NCI-H2227 (cell line): ENCODE results near the gene RALY.

Experiments used
- DNase-seq: peaks from one replicate; lab custom pipeline; 2025; ENCODE audit not compliant: unreplicated experiment; lab: John Stamatoyannopoulos, UW

The RALY gene

DNA sequence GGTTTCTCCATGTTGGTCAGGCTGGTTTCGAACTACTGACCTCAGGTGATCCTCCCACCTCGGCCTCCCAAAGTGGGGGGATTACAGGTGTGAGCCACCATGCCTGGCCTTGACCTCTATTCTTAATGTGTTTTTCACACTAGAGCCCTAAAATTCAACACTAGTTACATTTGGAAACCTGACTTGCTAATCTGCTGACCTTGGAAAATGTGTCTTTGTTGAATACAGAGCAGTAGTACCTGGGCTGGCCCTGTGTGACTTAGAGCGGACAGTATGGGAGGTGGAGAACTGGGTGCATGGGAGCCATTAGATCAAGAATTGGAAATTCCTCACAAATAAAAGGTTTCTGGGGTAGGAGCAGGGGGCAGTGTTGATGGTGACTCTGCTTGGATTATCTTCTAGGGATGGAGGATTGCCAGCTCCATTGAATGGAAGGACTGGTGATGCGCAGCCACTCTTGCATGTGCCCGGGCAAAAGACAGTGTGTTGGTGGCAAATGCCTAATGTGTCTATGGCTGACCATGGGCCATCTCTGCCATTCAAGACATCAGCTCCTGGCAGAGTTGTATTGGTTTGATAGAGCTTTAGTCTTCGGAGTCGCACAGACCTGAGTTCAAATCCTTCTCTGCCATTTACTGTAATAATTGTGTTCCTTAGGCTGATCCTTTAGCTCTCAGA lies 53.4 kb downstream of the RALY start:
- DNase-seq, result no peak

DNA sequence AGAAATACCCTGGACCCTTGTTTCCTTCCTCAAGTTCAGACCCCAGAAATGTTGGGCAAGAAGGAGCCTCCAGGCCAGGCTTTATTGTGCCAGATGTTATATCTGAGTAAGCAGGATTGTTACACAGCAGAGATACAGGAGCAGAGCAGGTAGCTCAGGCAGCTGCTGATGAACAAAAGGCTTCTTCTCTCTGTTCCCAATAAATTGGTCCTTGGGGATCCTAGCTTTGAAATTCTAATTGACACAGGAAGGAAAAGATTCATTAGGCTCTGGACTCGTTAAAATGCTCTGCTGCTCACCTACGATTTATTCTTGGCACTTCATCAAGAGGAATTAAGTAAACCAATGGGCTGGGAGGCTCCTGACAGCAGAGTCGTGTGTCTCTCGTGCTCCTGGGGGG lies 54.2 kb downstream of the RALY start:
- DNase-seq, result no peak

DNA sequence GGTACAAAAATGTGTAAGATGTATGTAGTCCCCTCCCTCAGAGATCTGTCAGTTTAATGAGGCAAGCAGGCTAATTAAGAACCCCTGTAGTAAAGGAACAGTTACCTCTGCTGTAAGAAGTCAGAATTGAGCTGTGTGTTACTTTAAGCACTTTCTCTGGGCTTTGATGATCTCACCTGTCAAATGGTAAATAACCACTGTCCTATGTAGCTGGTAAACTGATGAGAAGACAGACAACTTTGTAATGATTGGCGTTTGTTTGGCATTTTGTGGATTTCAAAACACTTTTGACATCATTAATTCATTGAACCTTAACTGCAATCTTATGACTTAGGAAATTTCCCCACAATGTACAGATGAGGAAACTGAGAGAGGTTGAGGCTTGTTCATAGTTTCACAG lies 55.7 kb downstream of the RALY start:
- DNase-seq, result no peak

DNA sequence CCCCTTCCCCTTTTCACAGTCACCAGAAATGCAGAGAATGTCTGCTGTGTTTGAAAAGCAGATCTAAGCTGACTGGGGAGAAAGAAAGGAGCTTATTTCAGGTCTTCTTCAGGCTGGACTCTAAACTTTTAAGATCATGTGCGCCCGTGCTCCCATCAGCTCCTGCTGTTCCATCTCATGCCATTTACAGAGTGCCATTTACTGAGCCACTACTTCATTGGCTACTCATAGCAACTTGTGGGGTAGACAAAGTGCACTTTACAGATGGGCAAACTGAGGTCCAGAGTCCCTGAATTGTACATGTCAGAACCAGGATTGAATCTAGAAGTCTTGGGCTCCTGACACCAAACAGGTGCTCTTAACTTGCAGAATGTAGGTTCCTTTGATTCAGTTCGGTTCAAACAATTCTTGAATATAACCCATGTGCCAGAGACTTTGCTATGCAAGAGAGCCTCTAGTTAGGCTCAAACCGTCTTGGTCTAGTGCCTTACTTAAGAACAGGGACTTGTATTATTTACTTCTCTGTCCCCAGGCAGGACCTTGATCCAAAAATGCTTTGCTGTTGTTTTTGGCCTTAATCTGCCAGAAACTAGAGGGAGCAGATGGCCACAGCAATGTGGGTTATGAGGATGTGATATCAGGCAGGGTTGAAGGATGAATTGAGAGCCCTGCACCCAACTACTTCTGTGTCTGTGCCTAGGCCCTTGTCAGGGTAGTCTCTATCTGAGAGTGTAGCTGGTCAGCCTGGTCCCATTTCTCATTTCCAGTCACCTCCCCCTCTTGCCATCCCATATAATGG lies 56.4 kb downstream of the RALY start:
- no peak for DNase-seq

GRCh38 chr20:34052414-34052813 lies 58.7 kb downstream of the RALY start:
- peak; percentile 74 for DNase-seq

- DNase-seq, result no peak
These were observed 61.6 kb downstream of the RALY start for GRCh38 chr20:34055290-34055689.

- no peak for DNase-seq
These were observed 65.1 kb downstream of the RALY start for GRCh38 chr20:34058831-34059230.

DNA sequence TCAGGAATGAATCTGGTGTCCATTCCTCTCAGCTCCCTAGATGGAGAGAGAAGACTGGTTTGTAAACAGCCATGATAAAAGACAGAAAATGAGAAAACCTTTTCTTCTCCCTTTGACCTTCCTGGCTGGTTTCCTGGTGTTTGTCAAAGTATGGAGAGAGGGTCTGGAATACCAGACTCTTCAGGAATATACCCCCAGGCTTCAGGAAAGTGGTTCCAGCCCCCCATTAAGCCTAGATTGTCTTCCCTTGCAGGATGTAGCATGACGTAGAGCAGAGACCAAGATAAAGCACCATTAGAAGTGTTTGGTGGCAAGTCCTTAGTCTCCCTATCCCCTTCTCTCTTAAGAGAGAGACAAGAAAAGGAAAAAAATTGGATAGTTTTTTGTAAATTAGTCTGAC lies 67.3 kb downstream of the RALY start:
- no peak for DNase-seq

- no peak for DNase-seq
These were observed 68.0 kb downstream of the RALY start for GRCh38 chr20:34061695-34062094.

- no peak for DNase-seq
These were observed 69.1 kb downstream of the RALY start for GRCh38 chr20:34062570-34063482.

- DNase-seq, result no peak
These were observed 70.6 kb downstream of the RALY start for GRCh38 chr20:34064286-34064685.

GRCh38 chr20:34065260-34065659 lies 71.5 kb downstream of the RALY start:
- DNase-seq, result no peak

- DNase-seq, result no peak
These were observed 72.9 kb downstream of the RALY start for GRCh38 chr20:34066476-34067090.

- no peak for DNase-seq
These were observed 74.3 kb downstream of the RALY start for GRCh38 chr20:34068001-34068400.

- peak; percentile 89 for DNase-seq
These were observed 75.8 kb downstream of the RALY start for GRCh38 chr20:34069341-34070078.

DNA sequence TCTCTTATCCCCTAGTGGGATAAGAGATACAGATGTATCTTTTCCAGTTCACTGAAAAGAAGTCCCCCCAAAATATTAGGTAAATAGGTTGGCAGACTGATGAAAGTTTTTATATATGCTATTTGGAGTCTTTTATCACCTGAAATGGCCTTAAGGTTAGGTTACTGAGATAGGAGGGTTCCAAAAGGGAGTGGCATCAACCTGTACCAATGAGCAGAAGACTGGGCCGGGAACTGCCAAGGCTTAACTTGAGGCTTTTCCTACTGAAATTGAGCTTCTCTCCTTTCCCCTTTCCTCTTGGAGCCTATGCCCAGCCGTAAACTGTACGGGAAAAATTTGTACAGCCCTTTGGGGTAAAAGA lies 76.3 kb downstream of the RALY start:
- no peak for DNase-seq

DNA sequence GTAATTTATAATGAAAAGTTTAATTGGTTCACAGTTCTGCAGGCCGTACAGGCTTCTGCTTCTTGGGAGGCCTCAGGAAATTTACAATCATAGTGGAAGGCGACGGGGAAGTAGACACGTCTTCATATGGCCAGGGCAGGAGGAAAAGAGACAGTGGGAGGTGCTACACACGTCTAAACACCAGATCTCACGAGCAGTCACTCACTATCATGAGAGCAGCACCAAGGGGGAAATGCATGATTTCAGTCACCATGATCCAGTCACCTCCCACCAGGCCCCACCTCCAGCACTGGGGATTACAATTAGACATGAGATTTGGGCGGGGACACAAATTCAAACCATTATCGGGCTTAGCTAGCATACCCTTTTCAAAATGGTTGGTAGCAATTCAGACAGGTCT lies 77.1 kb downstream of the RALY start:
- no peak for DNase-seq

DNA sequence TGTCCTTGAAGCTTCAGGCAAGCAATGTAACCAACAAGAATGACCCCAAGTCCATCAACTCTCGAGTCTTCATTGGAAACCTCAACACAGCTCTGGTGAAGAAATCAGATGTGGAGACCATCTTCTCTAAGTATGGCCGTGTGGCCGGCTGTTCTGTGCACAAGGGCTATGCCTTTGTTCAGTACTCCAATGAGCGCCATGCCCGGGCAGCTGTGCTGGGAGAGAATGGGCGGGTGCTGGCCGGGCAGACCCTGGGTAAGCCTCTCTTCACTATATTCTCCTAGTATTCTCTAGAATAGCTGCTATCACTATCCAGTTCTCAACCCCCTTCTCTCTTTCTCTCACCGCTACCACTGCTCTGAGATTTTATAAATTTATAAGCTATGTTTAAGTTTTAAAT lies 78.4 kb downstream of the RALY start:
- DNase-seq, result no peak

GRCh38 chr20:34072778-34073177 lies 79.1 kb downstream of the RALY start:
- DNase-seq, result no peak

DNA sequence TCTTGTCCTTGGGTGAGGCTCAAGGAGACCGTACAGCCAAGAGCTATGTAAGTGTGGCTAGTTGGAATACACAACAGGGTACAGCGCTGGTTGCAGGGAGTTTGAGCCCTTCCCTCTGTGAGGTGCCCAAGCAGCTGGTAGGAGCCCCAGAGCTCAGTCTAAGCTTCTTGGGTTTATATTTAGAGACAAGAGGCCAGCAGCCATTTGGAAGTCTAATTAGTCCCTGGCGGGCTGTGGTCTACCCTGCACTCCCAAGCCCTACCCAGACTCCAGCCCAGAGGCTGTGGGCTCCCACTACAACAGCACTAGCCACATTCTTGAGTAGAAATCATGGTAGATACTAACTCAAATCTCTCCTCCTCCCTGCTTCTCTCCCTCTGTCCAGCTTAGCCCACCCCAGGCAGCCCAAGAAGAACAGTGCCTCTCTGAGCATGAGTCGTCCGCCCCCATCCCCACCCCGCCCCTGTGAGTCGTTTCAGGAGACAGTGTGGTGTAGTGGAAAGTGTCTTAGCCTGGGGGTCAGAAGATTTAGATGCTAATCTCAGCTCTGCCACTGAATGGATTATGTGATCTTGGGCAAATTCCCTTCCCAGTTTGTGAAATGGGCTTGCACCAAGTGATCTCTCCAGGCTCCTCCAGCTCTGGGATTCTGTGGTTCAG lies 80.5 kb downstream of the RALY start:
- DNase-seq, result no peak
